Epithelial cell of proximal tubule (primary cell): ENCODE data around the gene S1PR3. TPM values are rescaled to one million over a fixed set of nuclear protein-coding genes. Genes with fewer than 3 reads are reported as not detected.

Source experiments
- DNase-seq: peaks from one replicate; pipeline ENCODE4 v3.0.0-alpha.2; 2011; ENCODE audit warnings: low read depth
- H3K4me3 ChIP-seq: 2 replicates; pipeline ENCODE4 v1.5.1; 2011; ENCODE audit warnings: low read depth, mild to moderate bottlenecking, low read length
- CTCF ChIP-seq: conservative IDR thresholded peaks from 2 replicates; pipeline ENCODE4 v1.5.1; 2012; ENCODE audit warnings: low read depth, mild to moderate bottlenecking, low read length
- total RNA-seq: library from RNA; depleted of rRNA; stranded (reverse); fragments of >200 nt; gene quantifications from 2 replicates; pipeline ENCODE4 v1.2.3, GENCODE V29; 2015

The S1PR3 gene
- total RNA-seq, 1 donor from 2014 or later: 2.6 TPM

GRCh38 chr9:89022001-89022759, 30.9 kb downstream of the S1PR3 start:
- TF ChIP-seq CTCF: no peak
- DNase-seq: no peak
- H3K4me3 ChIP-seq: no peak overlapping the region

- H3K4me3 ChIP-seq: no peak overlapping the region
- no peak for TF ChIP-seq CTCF
- no peak for DNase-seq
These were observed 31.6 kb downstream of the S1PR3 start for GRCh38 chr9:89022902-89023301.

- no peak for TF ChIP-seq CTCF
- DNase-seq: no peak
- no peak overlapping the region for H3K4me3 ChIP-seq
These were observed 32.5 kb downstream of the S1PR3 start for GRCh38 chr9:89023740-89024139.

- DNase-seq: no peak
- TF ChIP-seq CTCF: no peak
- no peak overlapping the region for H3K4me3 ChIP-seq
These were observed 33.5 kb downstream of the S1PR3 start for GRCh38 chr9:89024727-89025126.

GRCh38 chr9:89025553-89025952, 34.3 kb downstream of the S1PR3 start:
- DNase-seq: no peak
- no peak for TF ChIP-seq CTCF
- H3K4me3 ChIP-seq: no peak overlapping the region

GRCh38 chr9:89026876-89027275, 35.6 kb downstream of the S1PR3 start:
- DNase-seq: no peak
- TF ChIP-seq CTCF: no peak

GRCh38 chr9:89029788-89030187, 38.5 kb downstream of the S1PR3 start:
- no peak for DNase-seq
- no peak overlapping the region for H3K4me3 ChIP-seq
- no peak for TF ChIP-seq CTCF

More at GRCh38 chr9:89026876-89027275, 35.6 kb downstream of the S1PR3 start:
- H3K4me3 ChIP-seq: no peak overlapping the region
